AG04450 (cell line): ENCODE results near the gene ZNFX1. TPM values are rescaled to one million over a fixed set of nuclear protein-coding genes. Genes with fewer than 3 reads are reported as not detected.
A peak's percentile ranks its signal among the peaks of the same experiment; 100 is the strongest.

Experiments used
- CTCF ChIA-PET: fragments of 300-600, 350-600 bp; formaldehyde crosslinking; extraction: SDS; loops from one replicate; lab custom pipeline; 2022; ENCODE audit warnings: antibody characterized with exemption, inconsistent platforms; lab: Charles Lee
- POLR2A ChIA-PET: fragments of 350-600 bp; formaldehyde crosslinking; extraction: SDS; loops from one replicate; lab custom pipeline; 2021; ENCODE audit warnings: antibody characterized with exemption, inconsistent platforms; lab: Yijun Ruan, JAX
- DNase-seq: peaks from one replicate; pipeline ENCODE4 v3.0.0-alpha.2; 2011; ENCODE audit warnings: low read depth, low spot score
- H3K27ac ChIP-seq: one replicate; pipeline ENCODE4 v1.5.1; 2012; ENCODE audit warnings: low read depth, low read length, control low read depth
- H3K27me3 ChIP-seq: one replicate; pipeline ENCODE4 v1.6.0; 2012; ENCODE audit warnings: low read length; ENCODE audit not compliant: control insufficient read depth, insufficient read depth
- H3K4me3 ChIP-seq: 2 replicates; pipeline ENCODE4 v1.5.1; 2011; ENCODE audit warnings: mild to moderate bottlenecking, low read depth, low read length, control low read depth
- H3K9me3 ChIP-seq: 2 replicates; pipeline ENCODE4 v1.5.1; 2012; ENCODE audit warnings: low read length; ENCODE audit not compliant: control insufficient read depth, insufficient read depth
- CTCF ChIP-seq: IDR thresholded peaks from 2 replicates; pipeline ENCODE4 v1.5.1; 2011; ENCODE audit warnings: low read depth, low read length, control low read depth, inconsistent platforms
- polyA plus RNA-seq: library from polyadenylated mRNA; depleted of rRNA; stranded (reverse); fragments of >200 nt; gene quantifications from 2 replicates; pipeline ENCODE4 v1.2.3, GENCODE V29; 2011

The ZNFX1 gene
- polyA plus RNA-seq, 1 experiment, result 9.6 TPM

GRCh38 chr20:49245921-49246740, 31.7 kb downstream of the ZNFX1 start:
- ChIA-PET CTCF (interaction anchor here (0.5 to 2.5 kb wide), 27 partner anchors 9 to 602 kb away, joined by 3 to 26 read pairs (median 4); no protein-coding TSS in a partner anchor), POLR2A (interaction anchor here (0.6 to 1.0 kb wide), 3 partner anchors 8 to 67 kb away, joined by 3 to 6 read pairs (median 4); partner anchors contain the start of gene ZNFX1)
- Histone ChIP-seq H3K27me3 (no peaks in the 10 kb centered on the region), H3K9me3 (no peaks in the 10 kb centered on the region), H3K4me3 (no peak overlapping the region), H3K27ac (no peak overlapping the region)
- TF ChIP-seq CTCF, result peak; percentile 89
- peak; percentile 20 for DNase-seq

- no peak for TF ChIP-seq CTCF
- H3K9me3 ChIP-seq, result no peaks in the 10 kb centered on the region
These were observed 40.3 kb downstream of the ZNFX1 start for GRCh38 chr20:49237531-49237930.

GRCh38 chr20:49236301-49236700, 41.6 kb downstream of the ZNFX1 start:
- Histone ChIP-seq H3K9me3 (no peaks in the 10 kb centered on the region), H3K27ac (no peak overlapping the region), H3K4me3 (no peak overlapping the region), H3K27me3 (no peaks in the 10 kb centered on the region)
- DNase-seq, result no peak
- TF ChIP-seq CTCF, result no peak
- POLR2A ChIA-PET, result no interaction called here
- CTCF ChIA-PET, result interaction anchor here (1.5 kb wide), 1 partner anchor 20 kb away, joined by 4 read pairs; no protein-coding TSS in a partner anchor

More at GRCh38 chr20:49237531-49237930, 40.3 kb downstream of the ZNFX1 start:
- POLR2A ChIA-PET, result no interaction called here
- CTCF ChIA-PET, result interaction anchor here (1.5 to 2.2 kb wide), 2 partner anchors 9 to 21 kb away, joined by 4 to 26 read pairs; no protein-coding TSS in a partner anchor
- Histone ChIP-seq H3K27ac (no peak overlapping the region), H3K4me3 (no peak overlapping the region), H3K27me3 (no peaks in the 10 kb centered on the region)
- DNase-seq, result no peak

GRCh38 chr20:49234831-49235230, 43.0 kb downstream of the ZNFX1 start:
- no peak overlapping the region for H3K4me3 ChIP-seq
- POLR2A ChIA-PET, result no interaction called here

More at GRCh38 chr20:49234831-49235230, 43.0 kb downstream of the ZNFX1 start:
- no peaks in the 10 kb centered on the region for H3K27me3 ChIP-seq
- TF ChIP-seq CTCF, result no peak
- no peak for DNase-seq
- H3K9me3 ChIP-seq, result no peaks in the 10 kb centered on the region
- no peak overlapping the region for H3K27ac ChIP-seq
- CTCF ChIA-PET, result interaction anchor here (0.7 kb wide), 1 partner anchor 18 kb away, joined by 6 read pairs; no protein-coding TSS in a partner anchor
